Right atrium auricular region (tissue), 2 donors: ENCODE measurements around the gene ADAMTS17. TPM values are rescaled to one million over a fixed set of nuclear protein-coding genes. Genes with fewer than 3 reads are reported as not detected.

Experiments used
- DNase-seq: peaks from one replicate; pipeline ENCODE4 v3.0.0-alpha.2; 2019; ENCODE audit warnings: low spot score
- H3K27ac ChIP-seq, 2 donors: fragments of 200-600 bp; sonication (generic); 1 replicate in 1 of 2; 2 replicates in 1 of 2; pipeline ENCODE4 v1.5.1; 2016 to 2019
- H3K27me3 ChIP-seq, 2 donors: fragments of 200-600 bp; sonication (generic); one replicate each; pipeline versions ENCODE4 v1.5.1 to v1.6.0; 2017 to 2019
- H3K36me3 ChIP-seq: fragments of 200-600 bp; sonication (generic); one replicate; pipeline ENCODE4 v1.5.1; 2016
- H3K4me1 ChIP-seq, 2 donors: fragments of 200-600 bp; sonication (generic); one replicate each; pipeline versions ENCODE4 v1.5.1 to v1.6.0; 2017 to 2019
- H3K4me3 ChIP-seq, 2 donors: fragments of 200-600 bp; sonication (generic); 1 replicate in 1 of 2; 2 replicates in 1 of 2; pipeline ENCODE4 v1.5.1; 2017 to 2019; ENCODE audit warnings: mild to moderate bottlenecking in 1 of 2, moderate library complexity in 1 of 2
- H3K9me3 ChIP-seq, 2 donors: fragments of 200-600 bp; sonication (generic); one replicate each; pipeline ENCODE4 v1.5.1; 2019
- total RNA-seq, 2 donors: library from RNA; depleted of rRNA; stranded (reverse); fragments of >200 nt; gene quantifications; one replicate each; pipeline ENCODE4 v1.1.0, GENCODE V29; 2016
- TF ChIP-seq, protein P1 (sequence below), 2 donors: fragments of 200-600 bp; sonication (generic); IDR thresholded peaks; one replicate each; pipeline ENCODE4 v1.5.1; 2019; ENCODE audit warnings: antibody characterized with exemption in 2 of 2

ADAMTS17 gene
- total RNA-seq, 2 donors from 2014 or later: 3.6 to 4.4 TPM

DNA sequence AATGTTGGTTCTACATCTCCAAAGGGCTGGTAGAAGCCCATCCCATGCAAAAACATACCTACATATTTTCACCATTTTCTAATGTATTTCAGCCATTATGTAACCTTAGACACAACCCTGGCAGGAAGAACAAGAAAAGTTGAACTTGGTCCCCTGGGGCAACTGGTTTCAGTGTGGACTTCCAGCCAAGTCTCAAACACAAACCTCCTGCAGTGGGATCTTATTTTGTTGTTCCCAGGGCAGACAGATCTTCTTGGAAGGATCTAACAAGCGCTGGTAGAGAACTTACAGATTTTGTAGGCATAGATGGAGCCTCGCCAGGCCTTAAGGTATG is 96.3 kb downstream of the ADAMTS17 start:
- peaks cover 0 to 14% of the 10 kb centered on the region in 2 donors for H3K4me1 ChIP-seq
- DNase-seq: no peak
- no peaks in the 10 kb centered on the region for H3K9me3 ChIP-seq
- no peak overlapping the region for H3K27ac ChIP-seq
- H3K27me3 ChIP-seq: no peaks in the 10 kb centered on the region
- H3K4me3 ChIP-seq: no peak overlapping the region
- H3K36me3 ChIP-seq: no peaks in the 10 kb centered on the region
- TF ChIP-seq, protein P1, sequence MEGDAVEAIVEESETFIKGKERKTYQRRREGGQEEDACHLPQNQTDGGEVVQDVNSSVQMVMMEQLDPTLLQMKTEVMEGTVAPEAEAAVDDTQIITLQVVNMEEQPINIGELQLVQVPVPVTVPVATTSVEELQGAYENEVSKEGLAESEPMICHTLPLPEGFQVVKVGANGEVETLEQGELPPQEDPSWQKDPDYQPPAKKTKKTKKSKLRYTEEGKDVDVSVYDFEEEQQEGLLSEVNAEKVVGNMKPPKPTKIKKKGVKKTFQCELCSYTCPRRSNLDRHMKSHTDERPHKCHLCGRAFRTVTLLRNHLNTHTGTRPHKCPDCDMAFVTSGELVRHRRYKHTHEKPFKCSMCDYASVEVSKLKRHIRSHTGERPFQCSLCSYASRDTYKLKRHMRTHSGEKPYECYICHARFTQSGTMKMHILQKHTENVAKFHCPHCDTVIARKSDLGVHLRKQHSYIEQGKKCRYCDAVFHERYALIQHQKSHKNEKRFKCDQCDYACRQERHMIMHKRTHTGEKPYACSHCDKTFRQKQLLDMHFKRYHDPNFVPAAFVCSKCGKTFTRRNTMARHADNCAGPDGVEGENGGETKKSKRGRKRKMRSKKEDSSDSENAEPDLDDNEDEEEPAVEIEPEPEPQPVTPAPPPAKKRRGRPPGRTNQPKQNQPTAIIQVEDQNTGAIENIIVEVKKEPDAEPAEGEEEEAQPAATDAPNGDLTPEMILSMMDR (IDR thresholded peaks at IDR 0.05): no peak

DNA sequence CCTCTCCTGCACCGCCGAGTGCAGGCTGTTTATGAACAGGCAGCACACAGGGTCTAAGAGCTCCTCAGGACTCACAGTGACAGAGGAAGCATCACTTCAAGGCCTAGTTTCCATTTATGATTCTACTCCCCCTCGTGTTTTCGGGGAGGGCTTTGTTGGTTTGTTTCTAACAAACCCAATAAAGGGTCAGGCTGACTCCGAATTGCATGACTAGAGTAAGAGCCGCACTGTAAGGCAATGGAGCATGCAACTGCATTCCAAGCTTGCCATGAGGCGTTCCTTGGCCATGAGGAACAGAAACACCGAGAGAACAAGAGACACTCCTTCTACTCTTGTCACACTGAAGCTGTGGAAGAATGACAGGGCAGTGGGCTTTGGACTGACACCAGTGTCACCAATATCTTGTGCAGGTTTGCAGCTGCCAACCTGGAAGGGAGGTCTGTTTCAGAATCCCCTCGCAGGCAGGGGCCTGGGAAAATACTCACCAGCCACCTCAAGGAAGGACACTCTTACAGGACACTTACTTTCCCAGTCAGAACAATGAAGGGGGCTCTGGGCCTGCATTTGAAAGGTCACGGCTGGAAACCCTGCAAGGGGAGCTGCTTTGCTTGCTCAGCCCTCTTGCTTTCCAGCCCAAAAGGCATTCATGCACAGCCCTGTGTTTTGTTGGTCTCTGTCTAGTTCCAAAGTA is 96.8 kb downstream of the ADAMTS17 start:
- Histone ChIP-seq H3K4me1 (peaks cover 0 to 14% of the 10 kb centered on the region in 2 donors), H3K27me3 (no peaks in the 10 kb centered on the region), H3K27ac (no peak overlapping the region), H3K9me3 (no peaks in the 10 kb centered on the region), H3K4me3 (no peak overlapping the region), H3K36me3 (no peaks in the 10 kb centered on the region)
- TF ChIP-seq, protein P1 (IDR thresholded peaks at IDR 0.05): no peak
- no peak for DNase-seq

DNA sequence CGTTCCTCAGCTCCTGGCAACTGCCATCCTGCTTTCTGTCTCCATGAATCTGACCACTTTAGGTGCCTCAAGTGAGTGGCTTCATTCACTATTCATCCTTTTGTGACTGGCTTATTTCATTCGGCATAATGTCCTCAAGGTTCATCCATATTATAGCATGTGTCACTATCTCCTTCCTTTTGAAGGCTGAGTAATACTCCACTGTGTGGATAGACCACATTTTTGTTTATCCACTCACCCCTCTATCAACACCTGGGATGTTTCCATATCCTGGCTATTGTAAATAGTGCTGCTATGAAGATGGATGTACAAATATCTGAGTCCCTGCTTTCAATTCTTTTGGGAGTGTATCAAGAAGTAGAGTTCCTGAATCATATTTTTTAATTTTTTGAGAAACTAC is 98.8 kb downstream of the ADAMTS17 start:
- Histone ChIP-seq H3K9me3 (no peaks in the 10 kb centered on the region), H3K36me3 (no peaks in the 10 kb centered on the region), H3K27me3 (no peaks in the 10 kb centered on the region), H3K27ac (no peak overlapping the region), H3K4me3 (no peak overlapping the region), H3K4me1 (peaks cover 0 to 14% of the 10 kb centered on the region in 2 donors)
- DNase-seq: no peak
- TF ChIP-seq, protein P1 (IDR thresholded peaks at IDR 0.05): no peak

DNA sequence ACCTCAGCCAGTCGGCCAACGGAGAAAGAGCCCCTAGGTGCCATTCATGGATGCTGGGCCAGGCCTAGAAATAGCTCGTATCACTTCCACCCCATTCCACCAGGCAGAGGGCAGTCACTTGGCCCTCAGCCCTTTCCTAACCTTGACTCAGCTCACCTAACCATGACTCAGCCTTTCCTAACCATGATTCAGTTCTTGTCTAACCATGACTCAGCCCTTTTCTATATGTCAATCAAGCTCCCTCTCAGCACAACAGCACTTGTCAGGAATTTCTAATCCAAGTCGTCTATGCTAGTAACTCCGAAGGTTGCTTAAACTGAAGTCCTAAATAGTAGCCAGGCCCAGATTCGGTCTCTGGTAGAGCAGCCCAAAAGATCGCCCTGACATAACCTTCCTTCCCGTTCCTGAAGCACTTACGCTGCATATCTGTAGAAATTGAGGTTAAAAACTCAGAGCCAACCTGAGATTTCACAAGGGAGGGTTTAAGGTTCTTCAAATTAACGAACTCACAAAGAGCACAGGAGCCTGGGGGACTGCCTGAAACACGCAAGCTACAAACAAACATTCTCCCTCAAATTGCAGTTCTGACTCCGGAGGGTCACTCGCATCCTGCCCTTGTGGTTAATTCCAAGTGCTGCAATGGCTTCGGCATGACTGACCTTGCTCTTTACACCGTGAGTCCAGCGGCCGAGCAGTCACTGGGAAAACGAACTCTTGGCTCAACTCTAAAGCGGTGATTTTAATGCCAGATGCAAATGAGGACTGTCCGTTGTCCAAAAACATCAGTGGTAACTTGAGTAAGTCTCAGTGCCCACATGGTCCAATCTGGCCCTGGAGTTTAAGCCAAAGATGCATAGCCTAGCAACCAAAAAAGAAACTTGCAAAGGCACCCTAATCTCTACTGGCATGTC is 99.9 kb downstream of the ADAMTS17 start:
- Histone ChIP-seq H3K27ac (no peak overlapping the region), H3K36me3 (no peaks in the 10 kb centered on the region), H3K9me3 (no peaks in the 10 kb centered on the region), H3K4me3 (no peak overlapping the region), H3K4me1 (peaks cover 0 to 14% of the 10 kb centered on the region in 2 donors), H3K27me3 (no peaks in the 10 kb centered on the region)
- no peak for DNase-seq
- TF ChIP-seq, protein P1 (IDR thresholded peaks at IDR 0.05): no peak

DNA sequence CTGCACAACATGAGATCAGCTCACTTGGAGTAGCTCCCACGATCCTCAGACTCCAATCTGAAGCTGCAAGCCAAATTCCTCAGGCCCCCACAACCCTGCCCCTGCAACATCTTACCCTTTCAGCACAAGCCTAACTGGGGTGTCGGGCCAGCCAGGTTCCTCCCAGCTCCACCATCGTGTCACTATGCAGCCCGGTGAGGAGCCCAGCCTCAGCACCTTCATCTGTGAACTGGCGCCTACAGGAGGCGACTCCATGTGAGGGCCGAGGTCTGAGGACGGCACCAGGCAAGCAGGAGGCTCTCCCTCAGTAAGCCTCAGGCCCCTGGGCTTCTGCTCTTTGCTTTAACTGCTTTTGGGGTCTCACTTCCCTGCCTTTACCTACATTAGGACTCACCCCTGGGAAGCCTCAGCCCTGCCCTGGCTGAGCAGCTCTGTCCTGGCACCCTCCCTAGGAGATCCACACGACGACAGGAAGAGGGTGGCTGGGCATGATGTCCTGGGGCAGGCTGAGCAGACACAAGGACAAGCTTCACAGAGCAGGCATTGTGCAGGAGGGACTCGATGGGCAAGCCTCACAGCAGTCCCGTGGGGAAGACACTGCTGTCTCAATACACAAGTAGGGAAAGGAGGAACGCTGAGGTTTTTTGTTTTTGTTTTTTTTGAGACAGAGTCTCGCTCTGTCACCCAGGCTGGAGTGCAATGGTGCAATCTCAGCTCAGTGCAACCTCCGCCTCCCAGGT is 104.6 kb downstream of the ADAMTS17 start:
- no peak for DNase-seq
- Histone ChIP-seq H3K27ac (no peak overlapping the region), H3K4me1 (peaks cover 0 to 30% of the 10 kb centered on the region in 2 donors), H3K36me3 (no peaks in the 10 kb centered on the region), H3K27me3 (no peaks in the 10 kb centered on the region), H3K9me3 (no peaks in the 10 kb centered on the region), H3K4me3 (no peak overlapping the region)
- TF ChIP-seq, protein P1 (IDR thresholded peaks at IDR 0.05): no peak
